Activated CD8-positive, alpha-beta memory T cell treated with anti-CD3 and anti-CD28 coated beads, Interleukin-2, amount 50 U/mL, for 4 hours (primary cell): ENCODE data around the gene TMEM38B.
"Not testable (repeated sequence)": the region's sequence is repeated elsewhere in the genome, so short reads cannot be mapped to it uniquely, and the experiment has no call there.

Experiments
- DNase-seq: peaks from one replicate; pipeline ENCODE4 v3.0.0-alpha.2; 2020

Gene TMEM38B

DNA sequence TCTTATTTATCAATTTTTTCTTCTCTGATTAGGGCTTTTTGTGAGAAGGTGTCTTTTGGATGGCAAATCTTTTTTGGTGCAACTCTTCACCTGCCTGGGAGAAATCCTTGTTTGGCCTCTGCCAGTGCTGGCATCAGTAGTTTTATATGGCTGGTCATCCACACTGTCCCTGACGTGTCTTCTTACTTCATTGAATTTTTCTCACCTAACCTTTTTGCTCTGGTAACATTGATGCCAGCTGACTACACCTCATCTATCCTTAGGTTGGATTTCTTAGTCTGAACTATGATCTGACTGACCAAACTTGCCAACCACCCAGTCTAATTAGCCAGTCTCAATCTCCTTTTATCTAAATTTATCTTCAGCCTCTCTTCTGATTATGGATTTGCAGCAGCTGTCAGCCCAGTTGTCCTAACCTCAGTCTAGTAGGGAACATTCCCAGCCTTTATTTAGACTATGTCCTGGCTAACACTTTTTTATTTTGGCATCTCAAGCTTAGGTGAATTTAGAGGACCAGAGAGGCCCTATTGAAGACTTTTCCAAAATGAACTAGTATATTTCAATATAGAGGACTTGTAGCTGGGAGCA lies 10.6 kb upstream of the TMEM38B start:
- no peak for DNase-seq

DNA sequence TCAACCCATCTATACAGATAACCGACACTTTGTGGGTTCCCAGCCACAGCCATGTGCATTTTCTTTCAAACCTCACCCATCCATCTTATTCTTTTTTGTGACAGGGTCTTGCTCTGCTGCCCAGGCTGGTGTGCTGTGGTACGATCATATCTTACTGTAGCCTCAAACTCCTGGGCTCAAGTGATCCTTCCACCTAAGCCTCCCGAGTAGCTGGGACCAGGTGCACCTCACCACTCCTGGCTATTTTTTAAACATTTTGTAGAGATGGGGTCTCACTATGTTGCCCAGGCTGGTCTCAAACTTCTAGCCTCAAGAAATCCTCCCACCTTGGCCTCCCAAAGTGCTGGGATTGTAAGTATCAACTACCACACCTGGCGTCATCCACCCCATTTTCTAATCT lies 7.4 kb upstream of the TMEM38B start:
- DNase-seq = no peak

- DNase-seq = no peak
Observed at GRCh38 chr9:105690742-105691141, 3.6 kb upstream of the TMEM38B start.

DNA sequence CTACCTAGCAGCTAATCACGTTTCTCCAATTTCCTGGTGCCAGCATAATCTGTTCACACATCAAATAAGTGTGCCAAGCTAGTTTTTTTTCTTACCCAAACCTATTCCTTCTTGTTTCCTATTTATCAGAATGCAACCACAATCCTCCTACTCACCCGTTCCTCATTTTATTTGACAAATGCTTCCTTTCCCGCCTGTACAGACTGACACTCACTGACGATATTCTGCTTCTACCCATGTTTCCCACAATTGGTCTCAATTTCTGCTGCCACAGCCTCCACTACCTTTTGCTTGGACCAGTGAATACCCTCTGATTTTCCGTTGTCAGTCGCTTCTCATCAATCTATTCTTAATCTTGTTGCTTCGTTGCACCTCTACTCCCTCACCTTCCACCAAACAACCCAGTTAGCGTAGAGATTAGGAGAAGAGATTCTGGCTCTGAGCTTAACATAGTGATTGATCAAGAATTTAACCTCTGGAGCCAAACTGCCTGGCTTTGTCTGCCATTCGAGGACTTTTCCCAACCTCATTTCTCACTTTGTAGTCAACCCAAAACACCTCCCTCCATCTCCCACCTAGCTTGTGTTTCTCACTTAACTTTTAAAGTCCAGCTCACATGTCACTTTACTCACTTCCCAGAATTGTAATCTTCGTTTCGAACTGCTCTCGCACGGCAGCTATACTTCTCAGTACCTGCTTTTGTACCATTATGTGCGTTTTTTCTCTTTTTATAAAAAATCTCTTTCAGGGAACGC lies 729 bp upstream of the TMEM38B start:
- no peak for DNase-seq

- peak; percentile 43 for DNase-seq
Observed at GRCh38 chr9:105694848-105695581, 674 bp downstream of the TMEM38B start.

DNA sequence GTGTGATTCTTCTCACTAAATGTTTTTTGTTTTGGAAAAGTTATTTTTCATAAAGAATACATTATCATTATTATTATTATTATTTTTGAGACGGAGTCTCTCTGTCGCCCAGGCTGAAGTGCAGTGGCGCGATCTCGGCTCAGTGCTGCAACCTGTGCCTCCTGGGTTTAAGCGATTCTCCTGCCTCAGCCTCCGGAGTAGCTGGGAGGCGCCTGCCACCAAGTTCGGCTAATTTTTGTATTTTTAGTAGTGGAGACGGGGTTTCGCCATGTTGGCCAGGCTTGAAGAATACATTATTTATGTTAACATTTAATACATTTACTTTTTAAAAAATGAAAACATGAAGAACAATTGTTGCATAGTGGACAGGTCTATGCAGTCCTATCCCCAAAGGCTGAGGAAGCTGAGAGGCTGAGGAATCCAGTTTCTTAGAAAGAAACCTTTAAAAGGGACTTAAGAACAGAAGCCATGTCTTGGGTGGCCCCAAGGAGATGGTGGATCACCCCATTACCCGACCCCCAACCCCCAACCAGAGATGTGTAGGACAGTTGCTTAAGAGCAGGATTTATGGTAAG lies 2.0 kb downstream of the TMEM38B start:
- DNase-seq = no peak

DNA sequence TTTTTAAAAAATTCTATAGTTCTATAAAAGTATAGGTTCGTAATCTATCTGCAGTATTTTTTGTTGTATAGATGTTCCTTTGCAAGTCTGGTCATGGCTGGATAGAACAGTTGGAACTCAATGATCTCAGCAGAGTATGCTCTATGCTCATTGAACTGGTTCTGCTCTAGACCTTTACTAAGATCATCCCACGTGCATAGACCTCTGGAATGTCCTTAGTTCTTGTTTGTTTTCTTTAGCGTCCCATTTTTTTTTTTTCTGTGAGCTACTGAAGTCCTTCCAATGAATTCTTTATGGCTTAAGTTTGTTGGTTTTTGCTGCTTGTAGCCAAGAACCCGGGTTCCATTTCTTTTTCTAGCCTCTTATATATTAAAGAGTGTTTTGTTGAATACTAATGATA lies 3.5 kb downstream of the TMEM38B start:
- no peak for DNase-seq

- DNase-seq = no peak
Observed at GRCh38 chr9:105698348-105698870, 4.1 kb downstream of the TMEM38B start.

DNA sequence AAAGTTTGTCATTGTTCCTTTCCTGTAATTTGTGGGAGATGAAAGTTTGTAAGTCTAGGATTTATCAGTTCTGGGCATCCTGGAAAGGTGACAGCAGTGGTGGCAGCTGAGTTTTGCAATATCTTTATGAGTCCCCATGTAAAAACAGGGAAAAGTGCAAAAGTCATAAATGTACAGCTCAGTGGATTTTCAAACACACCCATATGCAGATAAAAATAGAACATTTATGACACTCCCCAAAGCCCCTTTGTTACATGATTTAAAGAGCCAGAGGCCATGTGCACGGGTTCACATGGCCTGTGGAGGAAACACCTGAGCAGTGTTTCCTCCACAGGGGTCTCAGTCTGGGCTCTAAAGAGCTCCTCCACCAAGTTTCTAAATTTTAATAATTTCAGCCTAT lies 6.3 kb downstream of the TMEM38B start:
- DNase-seq = no peak

- DNase-seq = no peak
Observed at GRCh38 chr9:105701145-105701544, 6.8 kb downstream of the TMEM38B start.

DNA sequence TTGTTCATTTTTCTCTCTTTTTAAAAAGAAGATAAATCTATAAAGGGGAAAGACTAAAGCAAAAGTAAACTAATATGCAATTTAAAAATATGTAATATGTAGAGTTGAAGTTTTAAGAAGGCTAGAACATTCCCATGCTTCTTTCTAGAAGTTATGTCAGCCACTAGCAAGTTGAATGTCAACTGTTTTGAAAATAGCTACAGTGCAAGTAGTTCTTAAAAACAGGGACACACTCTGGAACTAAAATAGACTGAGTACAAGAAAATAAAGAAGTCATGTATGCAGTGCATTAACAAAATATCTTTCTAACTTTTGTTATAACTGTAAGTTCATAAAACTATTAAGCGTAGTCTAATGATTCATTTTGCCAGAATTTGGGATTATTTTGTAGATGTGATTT lies 7.9 kb downstream of the TMEM38B start:
- no peak for DNase-seq

GRCh38 chr9:105703638-105704037 lies 9.3 kb downstream of the TMEM38B start:
- DNase-seq = not testable (repeated sequence)

DNA sequence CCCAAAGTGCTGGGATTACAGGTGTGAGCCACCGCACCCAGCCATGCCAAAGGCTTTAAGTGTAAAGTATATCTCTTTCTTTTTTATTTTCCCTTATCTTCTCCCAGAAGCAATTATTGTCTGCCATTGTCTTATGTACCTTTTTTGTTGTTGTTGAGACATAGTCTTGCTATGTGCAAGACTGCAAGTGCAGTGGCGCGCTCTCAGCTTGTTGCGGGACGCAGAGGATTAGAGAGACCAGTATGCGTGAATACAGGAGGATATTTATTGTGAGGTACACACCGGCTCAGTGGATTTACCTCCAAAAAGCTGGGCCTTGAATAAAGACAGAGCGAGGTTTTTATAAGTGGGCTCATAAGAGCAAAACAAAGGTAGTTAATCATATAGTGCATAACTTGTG lies 11.8 kb downstream of the TMEM38B start:
- no peak for DNase-seq

DNA sequence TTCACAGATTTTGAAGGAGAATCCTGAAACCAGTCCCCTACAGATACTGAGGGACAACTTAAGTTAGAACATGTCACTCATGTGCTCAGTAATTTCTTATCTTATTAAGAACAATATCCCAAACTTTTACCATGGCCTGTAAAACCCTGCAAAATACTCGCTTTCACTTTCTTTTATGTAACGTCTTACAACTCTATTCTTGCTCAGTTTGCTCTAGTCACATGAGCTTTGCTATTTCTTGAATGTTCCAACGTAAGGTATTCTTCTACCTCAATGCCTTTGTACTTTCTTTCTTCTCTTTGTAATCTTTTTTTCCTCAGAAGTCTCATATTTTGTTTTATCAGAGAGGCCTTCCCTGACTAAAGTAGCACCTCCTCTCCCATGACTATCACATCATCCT lies 14.1 kb downstream of the TMEM38B start:
- DNase-seq = no peak

DNA sequence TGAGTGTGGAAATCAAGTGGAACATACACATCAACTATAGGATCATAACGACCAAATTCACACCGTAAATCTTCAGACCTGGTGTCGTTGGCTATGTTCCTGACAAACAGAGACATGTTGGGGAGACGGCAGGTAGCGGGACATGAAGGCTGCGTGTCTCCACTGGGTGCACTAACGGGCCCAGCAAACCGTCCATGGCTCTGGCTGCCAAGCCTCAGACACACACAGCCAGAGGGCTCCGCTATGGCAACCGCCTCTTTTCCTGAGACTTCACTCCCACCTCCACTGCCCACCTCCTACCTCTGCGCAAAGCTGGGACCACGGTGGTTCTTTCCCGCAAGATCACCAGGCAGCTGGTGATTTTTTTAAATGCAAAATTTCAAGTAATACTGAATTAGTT lies 16.3 kb downstream of the TMEM38B start:
- DNase-seq = no peak

GRCh38 chr9:105711867-105712266 lies 17.5 kb downstream of the TMEM38B start:
- no peak for DNase-seq

GRCh38 chr9:105712297-105712696 lies 18.0 kb downstream of the TMEM38B start:
- DNase-seq = no peak

DNA sequence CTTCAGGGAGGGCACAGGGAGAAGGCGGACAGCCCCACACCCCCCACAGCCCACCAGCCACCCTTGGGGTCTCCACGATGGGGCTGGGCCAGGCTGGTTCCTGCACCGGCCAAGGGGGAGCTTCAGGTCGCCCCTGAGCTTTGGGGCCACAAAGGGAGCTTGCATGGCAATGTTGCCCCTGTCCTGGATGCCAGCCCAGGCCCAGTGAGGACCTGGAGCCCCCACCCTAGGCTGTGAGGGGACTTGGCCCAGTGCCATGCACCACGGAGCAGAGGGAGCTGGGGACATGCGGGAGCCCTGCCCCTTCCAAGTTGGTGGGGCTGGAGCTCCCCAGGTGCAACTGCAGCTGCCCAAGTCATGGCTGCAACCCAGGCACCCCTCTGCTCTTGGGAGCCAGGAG lies 18.4 kb downstream of the TMEM38B start:
- DNase-seq = no peak

DNA sequence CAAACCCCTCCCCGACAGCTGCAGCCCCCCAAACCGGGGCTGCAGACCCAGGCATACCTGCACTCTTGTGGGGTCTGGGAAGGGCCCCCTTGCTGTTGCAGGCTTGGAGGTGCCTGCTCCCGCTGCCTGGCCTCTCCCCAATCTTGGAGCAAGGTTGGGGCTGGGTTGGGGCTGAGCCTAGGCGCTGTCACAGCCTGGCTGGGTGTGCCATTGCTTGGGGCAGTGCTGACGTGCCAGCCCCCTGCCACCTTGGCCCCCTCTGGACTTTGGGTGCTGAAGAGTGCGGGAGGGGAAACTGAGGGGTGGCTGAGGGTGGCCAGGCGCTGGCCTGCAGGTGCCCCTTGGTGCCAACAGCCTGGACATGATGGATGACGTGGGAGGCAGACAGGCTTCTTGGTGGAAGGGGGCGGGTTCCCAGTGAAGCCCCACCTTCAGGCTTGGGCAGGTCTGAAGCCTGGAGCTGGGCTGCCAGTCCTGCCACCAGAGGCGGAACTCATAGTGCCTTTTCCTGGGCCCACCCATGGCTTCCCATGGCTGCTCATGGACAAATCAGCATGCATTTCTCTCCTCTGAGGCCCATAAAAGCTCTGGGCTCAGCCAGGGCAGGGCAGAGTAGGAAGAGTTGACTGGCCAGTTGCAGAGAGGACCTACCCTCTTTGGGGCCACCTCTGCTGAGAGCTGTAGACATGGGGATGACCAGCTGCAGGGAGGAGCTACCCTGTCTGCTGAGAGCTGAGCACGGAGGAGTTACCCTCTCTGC lies 19.1 kb downstream of the TMEM38B start:
- no peak for DNase-seq

GRCh38 chr9:105714020-105714331 lies 19.6 kb downstream of the TMEM38B start:
- DNase-seq = no peak

- DNase-seq = no peak
Observed at GRCh38 chr9:105716146-105716545, 21.8 kb downstream of the TMEM38B start.

- no peak for DNase-seq
Observed at GRCh38 chr9:105722099-105722498, 27.8 kb downstream of the TMEM38B start.

DNA sequence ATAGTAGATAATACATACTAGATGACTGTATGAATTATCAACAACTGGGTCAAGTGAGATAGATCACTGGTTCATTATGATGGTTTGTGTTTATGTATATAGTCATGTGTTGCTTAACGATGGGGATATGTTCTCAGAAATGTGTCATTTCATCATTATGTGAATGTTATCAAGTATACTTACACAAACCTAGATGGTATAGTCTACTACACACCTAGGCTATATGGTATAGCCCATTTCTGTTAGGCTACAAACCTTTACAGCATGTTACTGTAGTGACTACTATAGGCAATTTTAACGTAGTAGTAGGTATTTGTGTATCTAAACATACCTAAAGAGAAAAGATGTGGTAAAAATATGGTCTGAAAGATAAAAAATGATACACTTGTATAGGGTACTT lies 31.0 kb downstream of the TMEM38B start:
- DNase-seq = no peak
